Mammary epithelial cell (primary cell): ENCODE measurements around the gene ACOX2.

Experiments
- CTCF ChIP-seq, 2 donors: IDR thresholded peaks in 1 of 2; conservative IDR thresholded peaks in 1 of 2; 2 replicates each; pipeline ENCODE4 v1.5.1; 2011 to 2012; ENCODE audit warnings: inconsistent platforms in 2 of 2, low read length in 2 of 2, mild to moderate bottlenecking in 2 of 2, control low read depth in 1 of 2, low read depth in 1 of 2; ENCODE audit not compliant: insufficient read depth in 1 of 2; ENCODE audit errors: extremely low read depth in 1 of 2
- EZH2 ChIP-seq: IDR thresholded peaks from 2 replicates; pipeline ENCODE4 v1.6.1; 2012; ENCODE audit warnings: low read length, inconsistent platforms, borderline replicate concordance

GRCh38 chr3:58484045-58484721, 52.8 kb downstream of the ACOX2 start:
- TF ChIP-seq CTCF (conservative IDR thresholded peaks at IDR 0.05 in 1 of 2, IDR thresholded peaks at IDR 0.05 in 1 of 2; ENCODE audit: extremely low read depth in 1 of 2, insufficient read depth in 1 of 2, low read depth in 1 of 2, low read length in 2 of 2) (no peak), EZH2 (no peak)
